Measurements from ENCODE around the gene FFAR4. TPM values are rescaled to one million over a fixed set of nuclear protein-coding genes. Genes with fewer than 3 reads are reported as not detected.

Gene FFAR4
- total RNA-seq, 1 experiment from 2014 or later = not detected

DNA sequence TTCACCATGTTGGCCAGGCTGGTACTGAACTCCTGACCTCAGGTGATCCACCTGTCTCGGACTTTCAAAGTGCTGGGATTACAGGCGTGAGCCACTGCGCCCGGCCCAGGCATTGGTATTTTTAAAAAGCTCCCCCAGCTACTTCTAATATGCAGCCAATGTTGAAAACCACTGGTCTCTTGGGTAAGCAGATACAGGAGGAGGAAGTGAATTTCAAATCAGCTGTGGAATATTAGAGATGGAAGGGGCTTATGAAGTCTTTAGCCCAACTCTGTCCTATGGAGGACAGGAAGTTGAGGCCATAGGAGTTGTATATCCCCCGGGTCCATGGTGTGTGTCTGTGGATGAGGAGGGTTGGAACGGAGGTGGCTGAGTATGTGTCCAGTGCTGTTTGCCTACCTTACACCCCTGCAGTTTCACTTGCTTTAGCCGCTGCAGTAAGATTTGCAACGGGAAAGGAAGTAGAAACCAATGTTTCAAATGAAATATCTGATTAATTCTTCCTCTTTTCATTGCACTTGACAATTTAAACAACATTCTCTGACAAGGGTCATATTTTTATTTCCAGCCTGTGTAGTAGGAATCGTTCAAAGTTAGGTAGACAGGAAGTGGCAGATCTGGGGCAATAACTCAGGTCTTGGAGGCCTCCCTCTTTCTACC lies 49.2 kb downstream of the FFAR4 start:
- in situ Hi-C loops (cut with HindIII; ENCODE audit: low pct_unique_long_range_greater_than_20kb, low sequenced_read_pairs) = no loop called here
- no peak for DNase-seq (ENCODE audit: low read depth, low spot score)

- no peak for DNase-seq (ENCODE audit: low read depth, low spot score)
- in situ Hi-C loops (cut with HindIII; ENCODE audit: low pct_unique_long_range_greater_than_20kb, low sequenced_read_pairs) = no loop called here
Observed at GRCh38 chr10:93620925-93621324, 54.5 kb downstream of the FFAR4 start.

DNA sequence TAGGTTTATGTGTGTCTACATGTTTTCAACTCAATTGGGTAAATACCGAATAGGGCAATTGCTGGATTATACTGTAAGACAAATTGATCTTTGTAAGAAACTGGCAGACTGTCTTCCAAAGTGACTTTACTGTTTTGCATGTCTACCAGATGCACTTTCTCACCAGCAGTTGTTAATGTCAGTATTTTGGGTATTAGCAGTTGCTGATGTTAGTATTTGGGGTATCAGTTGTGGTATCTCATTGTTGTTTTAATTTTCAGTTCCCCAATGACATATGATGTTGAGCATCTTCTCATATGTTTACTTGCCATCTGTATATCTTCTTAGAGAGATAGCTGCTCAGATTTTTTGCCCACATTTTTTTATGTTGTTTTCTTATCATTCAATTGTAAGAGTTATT lies 56.5 kb downstream of the FFAR4 start:
- DNase-seq (ENCODE audit: low read depth, low spot score) = no peak
- in situ Hi-C loops (cut with HindIII; ENCODE audit: low pct_unique_long_range_greater_than_20kb, low sequenced_read_pairs) = no loop called here

- in situ Hi-C loops (cut with HindIII; ENCODE audit: low pct_unique_long_range_greater_than_20kb, low sequenced_read_pairs) = no loop called here
- DNase-seq (ENCODE audit: low read depth, low spot score) = no peak
Observed at GRCh38 chr10:93628858-93629257, 62.4 kb downstream of the FFAR4 start.

GRCh38 chr10:93629647-93630305 lies 63.3 kb downstream of the FFAR4 start:
- no peak for DNase-seq (ENCODE audit: low read depth, low spot score)
- in situ Hi-C loops (cut with HindIII; ENCODE audit: low pct_unique_long_range_greater_than_20kb, low sequenced_read_pairs) = no loop called here

DNA sequence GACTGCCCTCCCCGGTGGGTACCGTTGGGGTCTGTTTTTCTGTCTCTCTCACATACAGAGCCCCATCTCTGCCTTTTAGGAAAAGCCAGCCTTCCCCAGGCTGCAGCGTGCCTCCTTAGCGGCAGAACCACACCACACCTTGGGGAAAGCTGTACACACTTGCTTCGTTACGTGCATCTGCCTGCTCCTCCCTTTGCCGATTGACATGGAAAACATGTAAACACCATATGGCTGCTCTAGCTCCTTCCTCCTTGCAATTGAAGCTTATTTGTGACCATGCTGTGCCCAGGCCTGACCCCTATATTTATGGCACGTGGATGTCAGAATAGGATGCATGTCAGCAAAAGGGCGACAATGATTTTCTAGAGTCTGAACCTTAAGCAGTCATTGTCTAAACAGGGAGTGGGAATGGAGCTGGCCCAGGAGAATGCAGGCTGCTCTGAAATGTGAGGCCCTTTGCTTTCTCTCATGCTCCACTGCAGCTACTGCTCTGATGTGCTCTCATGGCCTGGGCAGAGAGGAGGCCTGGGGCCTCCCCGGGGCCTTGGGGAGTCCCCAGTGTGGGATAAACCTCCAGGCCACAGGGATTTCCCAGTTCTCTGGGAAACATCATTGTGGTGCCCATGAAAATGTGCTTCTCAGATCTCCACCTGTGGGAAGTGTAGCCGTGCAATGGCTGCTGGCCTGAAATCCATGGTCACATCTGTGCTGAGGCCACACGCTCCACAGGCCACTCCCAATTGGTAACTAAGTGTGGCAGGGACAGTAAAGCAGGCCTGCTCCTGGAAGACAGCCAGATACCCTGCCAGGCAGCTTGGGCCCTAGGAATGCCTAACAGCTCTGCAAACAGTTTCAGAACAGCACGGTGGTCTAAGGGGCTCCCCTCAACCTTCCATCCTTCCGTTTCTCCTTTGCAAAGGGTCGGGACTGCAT lies 64.4 kb downstream of the FFAR4 start:
- no peak for DNase-seq (ENCODE audit: low read depth, low spot score)
- in situ Hi-C loops (cut with HindIII; ENCODE audit: low pct_unique_long_range_greater_than_20kb, low sequenced_read_pairs) = no loop called here

Other genes starting within 250 kb of the FFAR4 start
- gene MYOF, start 84.3 kb upstream of the FFAR4 start, total RNA-seq (2014; rRNA removed; shearing (Covaris generic)) = 8.9 and 9.1 TPM in 2 replicates
- gene CEP55, start 70.1 kb upstream of the FFAR4 start, total RNA-seq (2014; rRNA removed; shearing (Covaris generic)) = 30.1 and 30.3 TPM in 2 replicates
- gene RBP4, start 34.6 kb downstream of the FFAR4 start, total RNA-seq (2014; rRNA removed; shearing (Covaris generic)) = not detected in 2 replicates
- gene PDE6C, start 45.9 kb downstream of the FFAR4 start, total RNA-seq (2014; rRNA removed; shearing (Covaris generic)) = not detected in 2 replicates
- 5.4 and 5.5 TPM in 2 replicates for gene FRA10AC1, start 135.9 kb downstream of the FFAR4 start, total RNA-seq (2014; rRNA removed; shearing (Covaris generic))
- gene LGI1, start 191.3 kb downstream of the FFAR4 start, total RNA-seq (2014; rRNA removed; shearing (Covaris generic)) = not detected in 2 replicates

All from SK-MEL-5 (cell line).